Loucy (cell line): ENCODE measurements around the gene COL4A4.

Source experiments
- H2AFZ ChIP-seq: fragments of 200-600 bp; sonication (generic); 2 replicates; pipeline ENCODE4 v1.6.0; 2016; ENCODE audit warnings: antibody characterized with exemption, mild to moderate bottlenecking, low read length, moderate library complexity
- H3F3A ChIP-seq: fragments of 200-600 bp; 2 replicates; pipeline ENCODE4 v1.6.0; 2016; ENCODE audit warnings: antibody characterized with exemption, low read depth, mild to moderate bottlenecking
- H3K27me3 ChIP-seq: fragments of 200-600 bp; sonication (generic); 2 replicates; pipeline ENCODE4 v1.6.1; 2014; ENCODE audit warnings: low read length, mild to moderate bottlenecking; ENCODE audit not compliant: insufficient read depth, poor library complexity, severe bottlenecking
- H3K36me3 ChIP-seq: fragments of 200-600 bp; sonication (generic); 2 replicates; pipeline ENCODE4 v1.6.1; 2016; ENCODE audit warnings: low read length; ENCODE audit not compliant: insufficient read depth
- H3K4me1 ChIP-seq: fragments of 200-600 bp; sonication (generic); 2 replicates; pipeline ENCODE4 v1.5.1; 2014; ENCODE audit warnings: low read length, mild to moderate bottlenecking; ENCODE audit not compliant: insufficient read depth, poor library complexity, severe bottlenecking
- H3K4me2 ChIP-seq: fragments of 200-600 bp; sonication (generic); 2 replicates; pipeline ENCODE4 v1.6.0; 2014; ENCODE audit warnings: antibody characterized with exemption, low read length, low read depth, mild to moderate bottlenecking; ENCODE audit not compliant: poor library complexity, severe bottlenecking
- H3K4me3 ChIP-seq: fragments of 200-600 bp; sonication (generic); 2 replicates; pipeline ENCODE4 v1.5.1; 2014; ENCODE audit warnings: low read length, mild to moderate bottlenecking, mixed read lengths; ENCODE audit not compliant: poor library complexity, severe bottlenecking
- H3K79me2 ChIP-seq: fragments of 200-600 bp; sonication (generic); 2 replicates; pipeline ENCODE4 v1.6.1; 2014; ENCODE audit warnings: low read length; ENCODE audit not compliant: insufficient read depth
- H3K9ac ChIP-seq: fragments of 200-600 bp; sonication (generic); 2 replicates; pipeline ENCODE4 v1.6.0; 2014; ENCODE audit warnings: mild to moderate bottlenecking, low read depth, low read length, moderate library complexity; ENCODE audit not compliant: poor library complexity, severe bottlenecking
- H3K9me2 ChIP-seq: fragments of 200-600 bp; sonication (generic); replicated peaks from 2 replicates; pipeline ENCODE4 v1.6.1; 2016; ENCODE audit warnings: low read depth, low read length, mixed read lengths
- H3K9me3 ChIP-seq: fragments of 200-600 bp; sonication (generic); 2 replicates; pipeline ENCODE4 v1.6.1; 2014; ENCODE audit warnings: mild to moderate bottlenecking, antibody characterized with exemption, low read length, low read depth; ENCODE audit not compliant: insufficient read depth
- H4K20me1 ChIP-seq: fragments of 200-600 bp; sonication (generic); 2 replicates; pipeline ENCODE4 v1.6.0; 2014; ENCODE audit warnings: antibody characterized with exemption, low read length, mild to moderate bottlenecking; ENCODE audit not compliant: insufficient read depth, poor library complexity, severe bottlenecking
- EZH2phosphoT487 ChIP-seq: fragments of 200-600 bp; IDR thresholded peaks from 2 replicates; pipeline ENCODE4 v1.6.1; 2018; ENCODE audit warnings: antibody characterized with exemption, mild to moderate bottlenecking, moderate library complexity, borderline replicate concordance
- TF ChIP-seq, protein P1 (sequence below): fragments of 200-600 bp; sonication (generic); conservative IDR thresholded peaks from 2 replicates; pipeline ENCODE4 v1.5.1; 2014; ENCODE audit warnings: mild to moderate bottlenecking, antibody characterized with exemption, low read length

The COL4A4 gene

DNA sequence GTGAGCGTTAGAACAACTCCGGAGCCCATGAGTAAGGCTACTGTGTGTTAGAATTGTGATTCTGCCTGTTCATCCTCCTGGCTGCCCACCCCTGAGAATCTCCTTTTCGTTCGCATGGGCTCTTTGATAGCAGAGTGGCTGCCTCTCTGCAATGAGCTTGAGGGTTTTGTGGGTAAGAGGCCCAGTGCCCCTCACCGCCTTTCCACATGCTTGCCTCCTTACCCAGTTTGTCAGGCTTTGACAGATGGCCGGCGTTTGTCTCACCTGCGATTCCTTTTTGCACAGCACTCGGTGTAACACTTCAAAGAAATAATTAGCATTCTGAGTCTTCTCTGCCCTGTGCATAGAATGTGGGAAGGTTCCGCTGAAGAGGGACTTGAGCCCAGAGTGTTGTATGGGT, 190.2 kb downstream of the COL4A4 start:
- Histone ChIP-seq H3F3A (peaks cover 6% of the 10 kb centered on the region; the same call in 1 of the 2 replicates), H3K27me3 (no peaks in the 10 kb centered on the region), H3K4me3 (no peak overlapping the region), H3K79me2 (no peaks in the 10 kb centered on the region), H3K36me3 (no peaks in the 10 kb centered on the region), H3K4me1 (peaks cover 68% of the 10 kb centered on the region), H4K20me1 (no peaks in the 10 kb centered on the region), H3K9me2 (no peaks in the 10 kb centered on the region), H2AFZ (no peak overlapping the region), H3K9me3 (no peaks in the 10 kb centered on the region), H3K4me2 (peak overlapping the region; percentile 52), H3K9ac (peak overlapping the region; percentile 45)
- TF ChIP-seq, protein P1, sequence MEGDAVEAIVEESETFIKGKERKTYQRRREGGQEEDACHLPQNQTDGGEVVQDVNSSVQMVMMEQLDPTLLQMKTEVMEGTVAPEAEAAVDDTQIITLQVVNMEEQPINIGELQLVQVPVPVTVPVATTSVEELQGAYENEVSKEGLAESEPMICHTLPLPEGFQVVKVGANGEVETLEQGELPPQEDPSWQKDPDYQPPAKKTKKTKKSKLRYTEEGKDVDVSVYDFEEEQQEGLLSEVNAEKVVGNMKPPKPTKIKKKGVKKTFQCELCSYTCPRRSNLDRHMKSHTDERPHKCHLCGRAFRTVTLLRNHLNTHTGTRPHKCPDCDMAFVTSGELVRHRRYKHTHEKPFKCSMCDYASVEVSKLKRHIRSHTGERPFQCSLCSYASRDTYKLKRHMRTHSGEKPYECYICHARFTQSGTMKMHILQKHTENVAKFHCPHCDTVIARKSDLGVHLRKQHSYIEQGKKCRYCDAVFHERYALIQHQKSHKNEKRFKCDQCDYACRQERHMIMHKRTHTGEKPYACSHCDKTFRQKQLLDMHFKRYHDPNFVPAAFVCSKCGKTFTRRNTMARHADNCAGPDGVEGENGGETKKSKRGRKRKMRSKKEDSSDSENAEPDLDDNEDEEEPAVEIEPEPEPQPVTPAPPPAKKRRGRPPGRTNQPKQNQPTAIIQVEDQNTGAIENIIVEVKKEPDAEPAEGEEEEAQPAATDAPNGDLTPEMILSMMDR = no peak
- no peak for TF ChIP-seq EZH2phosphoT487

DNA sequence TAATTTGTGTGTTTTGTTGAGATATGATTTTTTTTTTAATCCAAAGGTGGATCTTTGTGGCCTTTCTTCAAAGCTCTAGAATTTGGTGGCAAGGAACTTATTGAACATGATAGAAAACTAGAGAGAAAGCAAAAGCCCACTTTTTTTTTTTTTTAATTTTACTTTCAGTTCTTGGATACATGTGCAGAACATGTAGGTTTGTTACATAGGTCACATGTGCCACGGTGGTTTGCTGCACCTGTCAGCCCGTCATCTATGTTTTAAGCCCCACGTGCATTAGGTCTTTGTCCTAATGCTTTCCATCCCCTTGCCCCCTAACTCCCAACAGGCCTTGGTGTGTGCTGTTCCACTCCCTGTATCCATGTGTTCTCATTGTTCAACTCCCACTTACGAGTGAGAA, 192.2 kb downstream of the COL4A4 start:
- Histone ChIP-seq H2AFZ (no peak overlapping the region), H3K79me2 (no peaks in the 10 kb centered on the region), H3K4me1 (peaks cover 50% of the 10 kb centered on the region), H3K9me2 (no peaks in the 10 kb centered on the region), H3K36me3 (no peaks in the 10 kb centered on the region), H3F3A (no peaks in the 10 kb centered on the region), H3K9ac (no peak overlapping the region), H4K20me1 (no peaks in the 10 kb centered on the region), H3K4me3 (no peak overlapping the region), H3K4me2 (peak overlapping the region; percentile 17), H3K9me3 (no peaks in the 10 kb centered on the region), H3K27me3 (no peaks in the 10 kb centered on the region)
- no peak for TF ChIP-seq EZH2phosphoT487
- TF ChIP-seq, protein P1 = no peak

DNA sequence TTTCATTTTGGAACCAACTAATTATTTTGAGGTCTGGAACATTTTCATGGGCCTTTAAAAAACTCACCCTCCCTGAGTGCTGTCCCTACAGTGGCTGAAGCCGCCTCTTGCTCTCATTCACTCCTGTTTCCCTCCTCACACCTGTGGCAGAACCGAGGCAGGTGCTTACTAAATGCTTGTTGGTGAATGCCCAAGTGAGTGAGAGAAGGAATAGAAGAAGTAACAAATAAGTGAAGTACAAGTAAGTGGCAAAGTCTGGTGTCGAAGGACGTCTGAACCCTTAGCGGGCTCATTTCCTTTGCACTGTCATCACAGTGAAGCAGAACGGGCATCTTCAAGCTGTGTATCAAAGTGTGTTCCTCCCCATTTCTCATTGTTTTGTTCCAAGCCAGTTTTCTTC, 192.9 kb downstream of the COL4A4 start:
- Histone ChIP-seq H3K4me3 (no peak overlapping the region), H3K79me2 (no peaks in the 10 kb centered on the region)

More for the DNA sequence above, 192.9 kb downstream of the COL4A4 start:
- Histone ChIP-seq H3K4me1 (peaks cover 43% of the 10 kb centered on the region), H3F3A (no peaks in the 10 kb centered on the region), H3K4me2 (peak overlapping the region; percentile 17), H3K36me3 (no peaks in the 10 kb centered on the region), H3K9ac (no peak overlapping the region), H3K9me3 (no peaks in the 10 kb centered on the region), H2AFZ (no peak overlapping the region), H3K9me2 (no peaks in the 10 kb centered on the region), H4K20me1 (no peaks in the 10 kb centered on the region), H3K27me3 (no peaks in the 10 kb centered on the region)
- TF ChIP-seq EZH2phosphoT487 = no peak
- TF ChIP-seq, protein P1 = no peak
